COLO829 (cell line): ENCODE measurements around the gene MBTPS1.
A peak's percentile ranks its signal among the peaks of the same experiment; 100 is the strongest.

Experiments
- DNase-seq: peaks from one replicate; pipeline ENCODE4 v3.0.0; 2012; ENCODE audit warnings: low spot score

The MBTPS1 gene

GRCh38 chr16:84034516-84034915 lies 82.2 kb downstream of the MBTPS1 start:
- no peak for DNase-seq

- DNase-seq, result no peak
Observed at GRCh38 chr16:84033251-84034195, 83.2 kb downstream of the MBTPS1 start.

DNA sequence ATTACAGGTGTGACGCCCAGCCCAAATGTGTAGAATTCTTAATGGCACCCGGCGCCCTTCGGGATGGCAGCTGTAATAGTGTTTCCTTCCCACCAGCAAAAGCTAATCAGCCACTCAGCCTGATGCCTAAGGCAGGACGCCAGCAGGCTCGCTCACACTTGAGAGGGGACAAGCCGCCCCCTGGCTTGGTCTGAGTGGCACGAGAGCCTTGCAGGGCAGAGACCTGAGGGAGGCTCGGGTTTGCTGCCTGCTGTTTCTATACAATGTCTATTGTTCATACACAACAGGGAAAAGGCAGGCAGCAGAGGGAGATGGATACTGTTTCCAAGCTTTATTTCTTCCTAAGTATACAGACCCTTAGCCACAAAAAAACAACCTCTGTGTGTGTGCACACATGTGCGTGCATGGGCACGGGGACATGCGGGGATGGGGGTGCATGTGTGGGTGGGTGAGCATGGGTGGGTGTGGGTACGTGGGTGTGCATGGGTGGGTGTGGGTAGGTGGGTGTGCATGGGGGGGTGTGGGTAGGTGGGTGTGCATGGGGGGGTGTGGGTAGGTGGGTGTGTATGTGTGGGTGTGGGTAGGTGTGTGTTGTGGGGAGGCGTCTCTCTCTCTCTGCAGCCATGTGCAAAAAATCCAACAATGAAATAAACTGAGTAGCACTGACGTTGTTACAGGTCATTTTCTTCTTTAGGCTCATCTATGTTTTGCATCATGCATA lies 84.1 kb downstream of the MBTPS1 start:
- no peak for DNase-seq

GRCh38 chr16:84031556-84031955 lies 85.2 kb downstream of the MBTPS1 start:
- DNase-seq, result no peak

DNA sequence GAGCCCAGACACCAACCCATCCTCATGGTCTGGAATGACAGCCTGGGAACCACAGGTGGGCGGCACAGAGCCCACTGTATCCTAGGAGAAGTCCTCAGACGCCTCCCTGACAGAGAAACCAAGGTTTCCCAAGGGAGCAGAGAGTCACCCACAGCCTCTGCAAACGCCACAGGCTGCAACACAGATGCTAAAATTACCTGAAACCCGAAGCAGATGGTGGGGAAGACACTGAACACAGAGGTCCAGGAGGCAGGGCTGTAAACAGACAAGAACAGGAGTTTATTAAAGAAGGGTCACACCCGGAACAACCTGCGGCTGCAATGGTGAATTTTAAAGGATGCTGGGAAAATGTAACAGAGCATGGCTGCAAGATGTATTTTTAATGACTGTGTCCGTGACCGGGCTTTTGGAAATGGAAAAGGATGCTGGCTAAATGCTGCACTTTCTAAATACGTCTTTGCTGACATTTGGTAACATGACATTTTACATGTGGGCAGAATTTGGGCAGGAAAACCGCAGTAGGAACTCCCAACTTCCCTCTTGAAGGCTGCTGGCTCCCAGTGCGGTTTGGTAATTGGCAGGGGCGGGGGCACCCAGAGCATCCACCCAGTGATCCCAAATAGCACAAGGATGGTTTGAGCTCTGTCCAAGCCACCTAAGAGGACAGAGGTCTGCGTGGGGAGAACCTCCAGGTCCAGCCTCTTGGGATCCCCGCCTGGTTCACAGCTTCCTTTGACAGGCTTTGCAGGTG lies 87.3 kb downstream of the MBTPS1 start:
- no peak for DNase-seq

- no peak for DNase-seq
Observed at GRCh38 chr16:84027625-84028024, 89.1 kb downstream of the MBTPS1 start.

DNA sequence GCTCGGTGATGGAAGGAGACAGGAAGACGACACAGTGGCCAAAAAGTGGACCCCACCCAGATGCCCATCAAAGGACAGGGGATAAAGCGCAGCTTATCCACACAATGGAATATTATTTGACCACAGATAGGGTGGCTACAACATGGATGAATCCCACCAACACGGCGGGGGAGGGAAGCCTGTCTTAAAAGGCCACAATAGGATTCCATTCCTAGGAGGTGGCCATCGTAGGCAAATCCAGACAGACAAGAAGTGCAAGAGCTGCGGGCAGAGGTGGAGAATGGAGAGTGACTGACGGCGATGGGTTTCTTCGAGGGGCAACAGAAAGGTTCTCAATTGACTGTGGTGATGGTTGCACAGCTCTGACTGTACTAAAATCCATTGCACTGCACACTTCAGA lies 90.1 kb downstream of the MBTPS1 start:
- DNase-seq, result no peak

GRCh38 chr16:84024854-84025253 lies 91.9 kb downstream of the MBTPS1 start:
- no peak for DNase-seq

DNA sequence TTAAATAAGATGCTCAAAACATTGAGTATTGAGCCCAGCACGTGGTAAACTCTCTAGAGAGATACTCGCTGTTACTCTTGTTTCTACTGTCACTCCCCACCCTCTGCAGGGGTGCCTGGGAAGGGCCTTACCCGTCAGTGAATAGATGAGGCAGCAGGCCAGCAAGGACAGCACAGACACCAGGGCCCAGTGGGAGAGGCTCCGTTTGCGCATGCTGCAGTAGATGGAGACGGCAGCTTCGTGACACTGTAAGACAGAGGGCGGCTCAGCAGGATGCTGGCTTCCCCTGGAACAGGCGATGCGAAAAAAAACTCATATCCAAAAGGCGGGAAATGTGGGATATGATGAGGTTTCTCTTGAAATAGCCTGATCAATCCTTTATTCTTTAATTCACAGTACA lies 94.1 kb downstream of the MBTPS1 start:
- DNase-seq, result no peak

DNA sequence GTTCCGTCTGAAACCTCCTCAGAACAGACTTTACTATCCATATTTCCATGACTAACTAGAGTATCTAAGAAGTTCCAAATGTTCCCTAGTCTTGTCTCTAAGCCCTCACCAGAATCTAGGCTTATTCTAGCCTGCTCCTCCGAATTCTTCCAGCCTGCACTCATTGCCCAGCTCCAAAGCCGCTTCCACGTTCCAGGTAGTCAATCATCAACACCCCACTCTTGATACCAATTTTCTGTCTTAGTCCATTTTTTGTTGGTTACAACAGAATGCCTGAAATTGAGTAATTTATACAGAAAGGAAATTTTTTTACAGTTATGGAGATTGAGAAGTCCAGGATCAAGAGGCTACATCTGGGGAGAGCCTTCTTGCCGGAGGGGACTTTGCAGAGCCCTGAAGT lies 95.3 kb downstream of the MBTPS1 start:
- DNase-seq, result no peak

GRCh38 chr16:84020353-84020752 lies 96.4 kb downstream of the MBTPS1 start:
- no peak for DNase-seq

GRCh38 chr16:84018710-84019109 lies 98.0 kb downstream of the MBTPS1 start:
- DNase-seq, result no peak

- DNase-seq, result no peak
Observed at GRCh38 chr16:84016477-84016876, 100.3 kb downstream of the MBTPS1 start.

DNA sequence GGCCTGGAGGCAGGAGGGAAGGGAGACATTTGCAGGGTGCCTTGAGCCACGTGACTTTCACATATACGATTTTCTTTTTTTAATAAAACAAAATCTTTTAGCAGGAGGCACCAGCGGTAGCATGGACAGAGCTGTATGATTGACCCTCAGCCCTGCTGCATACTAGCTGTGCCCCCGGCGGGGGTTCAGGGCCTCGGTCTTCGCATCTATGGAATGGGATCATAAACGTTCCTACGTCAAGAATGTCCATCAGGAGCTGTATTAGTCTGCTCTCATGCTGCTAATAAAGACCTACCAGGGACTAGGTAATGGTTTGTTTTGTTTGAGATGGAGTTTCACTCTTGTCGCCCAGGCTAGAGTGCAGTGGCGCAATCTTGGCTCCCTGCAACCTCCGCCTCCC lies 101.3 kb downstream of the MBTPS1 start:
- no peak for DNase-seq

DNA sequence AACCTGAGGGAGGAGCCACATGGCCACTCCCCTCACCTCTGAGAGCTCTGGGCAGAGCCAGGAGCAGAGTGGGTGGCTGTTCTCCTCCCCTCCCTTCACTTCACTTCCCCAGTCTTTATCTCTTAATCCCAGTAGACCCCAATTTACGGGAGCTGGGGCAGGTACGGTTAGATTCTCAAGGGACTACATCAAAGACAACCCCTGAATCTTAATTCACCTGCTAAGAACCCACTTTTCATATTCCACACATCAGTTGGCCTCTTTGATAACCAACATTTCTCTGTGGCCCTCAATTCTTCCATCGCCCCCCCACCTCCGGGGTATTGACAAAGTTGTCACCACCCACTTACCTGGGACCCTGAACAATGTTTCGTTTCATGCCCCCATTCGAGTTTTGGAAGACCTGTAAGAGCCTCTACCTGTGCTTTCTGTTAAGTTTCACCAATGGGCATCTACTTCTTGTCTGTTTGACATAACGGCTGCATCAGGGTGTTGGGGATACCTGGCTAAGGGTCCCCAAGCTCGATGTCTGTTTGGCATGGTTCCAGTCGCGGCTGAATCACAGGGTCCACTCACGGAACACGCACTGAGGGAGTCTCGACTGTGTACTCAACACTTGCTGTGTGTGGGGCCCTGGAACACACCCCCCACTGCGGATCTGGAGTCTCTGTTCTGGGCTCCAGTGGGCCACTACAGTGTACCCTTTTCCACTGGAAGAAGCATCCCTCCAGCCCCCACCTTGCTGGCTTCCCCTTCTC lies 102.0 kb downstream of the MBTPS1 start:
- no peak for DNase-seq

- peak; percentile 86 for DNase-seq
Observed at GRCh38 chr16:84013787-84014569, 102.8 kb downstream of the MBTPS1 start.

DNA sequence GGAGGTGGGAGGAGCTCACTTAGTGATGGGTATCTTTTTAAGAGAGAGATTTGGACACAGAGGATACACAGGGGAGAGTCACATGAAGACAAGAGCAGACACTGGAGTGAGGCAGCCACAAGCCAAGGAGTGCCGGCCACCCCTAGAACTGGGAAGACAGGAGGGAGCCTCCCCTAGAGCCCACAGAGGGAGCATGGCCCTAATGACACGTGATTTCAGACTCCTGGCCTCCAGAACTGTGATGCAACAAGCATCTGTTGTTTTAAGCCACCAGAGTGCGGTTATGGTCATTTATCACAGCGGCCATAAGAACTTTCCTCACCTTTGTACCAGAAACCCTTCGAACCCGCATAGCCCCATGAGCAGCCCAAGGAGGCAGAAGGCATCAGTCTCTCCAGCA lies 107.5 kb downstream of the MBTPS1 start:
- DNase-seq, result no peak

- DNase-seq, result no peak
Observed at GRCh38 chr16:84007965-84008364, 108.8 kb downstream of the MBTPS1 start.

GRCh38 chr16:84007520-84007919 lies 109.2 kb downstream of the MBTPS1 start:
- no peak for DNase-seq

GRCh38 chr16:84005391-84005790 lies 111.4 kb downstream of the MBTPS1 start:
- no peak for DNase-seq

- no peak for DNase-seq
Observed at GRCh38 chr16:84004442-84004841, 112.3 kb downstream of the MBTPS1 start.
